COLO668 (cell line): ENCODE results near the gene NOS1AP.

ENCODE experiments used
- DNase-seq: peaks from one replicate; lab custom pipeline; 2025; ENCODE audit not compliant: unreplicated experiment; lab: John Stamatoyannopoulos, UW

The NOS1AP gene

DNA sequence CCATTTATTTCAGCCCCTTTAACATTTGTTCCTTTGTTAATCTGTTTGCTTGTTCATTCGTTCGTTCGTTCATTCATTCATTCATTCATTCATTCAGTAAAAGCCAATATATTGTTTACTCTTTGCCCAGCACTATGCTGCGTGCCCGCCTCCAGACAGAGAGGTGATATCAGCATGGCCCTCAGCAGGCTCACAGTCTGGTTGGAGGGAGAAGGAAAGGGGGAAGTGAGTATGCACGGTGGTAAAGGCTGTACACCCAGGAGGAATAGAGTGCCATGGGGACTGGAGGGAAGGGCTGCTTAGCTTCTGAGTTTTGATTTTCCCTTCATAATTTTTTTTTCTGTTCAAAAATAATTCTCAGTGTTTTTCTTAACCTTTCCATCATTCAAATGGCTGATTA lies 144.7 kb downstream of the NOS1AP start:
- DNase-seq, result no peak

DNA sequence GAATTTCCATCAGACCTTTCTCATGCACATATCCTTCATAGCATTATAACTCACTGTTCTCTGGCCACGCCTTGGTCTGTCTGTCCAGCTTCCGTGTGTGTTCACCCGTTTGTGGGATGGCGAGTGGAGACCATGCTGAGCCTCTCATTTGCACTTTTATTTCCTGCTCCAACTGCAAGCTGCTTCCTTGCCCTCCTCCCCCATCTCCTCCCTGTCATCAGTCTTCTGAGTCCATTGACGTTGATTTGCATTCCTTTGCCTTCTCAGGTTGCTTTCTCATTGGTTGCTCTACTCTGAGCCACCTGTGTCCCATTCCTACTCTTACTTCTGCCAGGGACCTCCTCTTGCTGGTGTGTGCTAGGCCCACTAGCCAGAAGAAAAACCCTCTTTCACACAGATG lies 146.4 kb downstream of the NOS1AP start:
- DNase-seq, result no peak

DNA sequence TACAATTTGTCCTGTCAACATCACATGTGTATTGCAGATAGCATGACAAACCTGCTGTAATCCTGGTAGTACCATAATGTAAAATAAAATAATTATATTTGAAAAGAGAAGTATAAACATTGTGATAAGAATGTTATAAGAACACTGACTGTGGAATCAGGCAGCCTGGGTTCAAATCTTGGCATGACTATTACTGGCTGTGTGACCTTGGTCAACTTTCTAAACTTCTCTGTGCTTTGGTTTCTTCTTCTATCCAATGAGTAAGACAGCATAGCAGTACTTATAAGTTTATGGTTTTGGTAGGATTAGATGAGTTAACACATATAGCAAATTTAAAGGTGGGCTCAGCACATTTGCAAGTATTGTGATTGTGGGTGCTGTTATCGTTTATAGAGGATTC lies 147.1 kb downstream of the NOS1AP start:
- no peak for DNase-seq

DNA sequence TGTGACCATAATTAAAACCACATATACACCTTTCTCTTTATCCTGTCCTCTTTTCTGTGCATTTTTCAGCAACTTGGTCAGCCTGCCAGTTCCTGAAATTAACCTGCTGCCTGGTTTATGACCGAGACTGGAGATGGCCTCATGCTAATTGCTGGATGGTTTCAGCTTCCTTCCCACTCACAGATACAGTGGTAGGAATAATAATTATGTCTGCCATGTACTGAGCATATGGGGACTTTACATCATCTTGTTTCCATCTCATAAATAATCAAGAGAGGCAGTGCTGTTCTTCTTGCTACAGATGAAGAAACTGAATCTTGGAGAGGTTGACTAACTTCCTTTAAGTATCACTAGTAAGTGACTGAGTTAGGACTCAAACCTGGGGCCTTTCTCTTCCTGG lies 148.2 kb downstream of the NOS1AP start:
- no peak for DNase-seq

DNA sequence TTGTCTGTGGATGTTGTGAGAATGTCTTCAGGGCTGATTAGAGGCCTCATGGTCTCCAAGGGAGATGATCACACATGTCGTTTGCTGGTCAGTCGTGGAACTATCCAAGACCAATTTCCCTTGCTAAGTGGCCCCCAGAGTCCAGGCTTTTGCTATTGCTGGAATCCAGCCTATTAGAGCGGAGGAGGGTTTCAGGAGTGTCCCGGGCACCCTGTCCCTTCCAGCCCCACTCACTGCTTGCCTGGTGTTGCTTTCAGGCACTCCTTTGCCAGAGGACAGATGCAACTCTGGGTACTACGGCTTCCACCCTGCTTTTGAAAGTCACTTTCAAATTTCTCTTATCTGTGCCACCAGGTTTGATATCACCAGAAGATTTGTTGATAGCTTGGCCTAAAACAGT lies 149.1 kb downstream of the NOS1AP start:
- DNase-seq, result no peak

DNA sequence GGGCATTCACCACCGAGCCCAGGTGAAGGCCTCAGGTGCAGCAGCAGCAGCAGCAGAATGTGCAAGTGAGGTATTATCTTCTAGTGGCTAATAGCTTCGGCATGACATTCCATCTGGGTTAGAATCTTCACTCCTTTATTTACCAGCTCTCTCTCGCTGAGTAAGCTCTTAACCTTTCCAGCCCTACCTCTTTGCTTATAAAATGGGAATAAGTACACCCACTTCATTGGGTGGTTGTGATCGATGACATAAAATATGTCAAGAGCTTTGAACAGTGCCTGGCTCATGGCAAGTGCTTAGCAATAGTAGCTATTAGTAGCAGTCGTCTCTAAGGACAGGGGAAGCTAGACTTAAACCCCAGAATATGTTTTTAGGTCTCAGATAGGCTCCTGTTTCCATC lies 149.5 kb downstream of the NOS1AP start:
- DNase-seq, result no peak

DNA sequence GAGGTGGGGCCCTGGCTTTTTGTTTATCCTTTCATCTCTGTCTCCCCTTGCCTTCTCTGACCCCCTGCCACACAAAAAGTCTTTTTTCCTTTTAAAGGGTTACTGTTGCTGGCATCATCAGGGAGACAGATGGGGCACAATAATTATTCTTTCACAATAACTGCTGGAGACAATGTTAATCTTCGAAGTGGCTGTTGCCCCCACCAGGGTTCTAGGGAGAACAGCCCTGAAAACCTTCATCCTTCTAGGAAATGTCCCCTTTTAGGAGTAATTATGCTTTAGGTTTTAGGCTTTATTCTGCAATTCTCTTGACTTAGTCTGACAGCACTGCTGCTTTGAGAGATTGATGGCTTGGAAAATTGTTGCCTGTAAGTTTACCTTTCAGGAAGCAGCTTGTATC lies 150.0 kb downstream of the NOS1AP start:
- DNase-seq, result no peak

DNA sequence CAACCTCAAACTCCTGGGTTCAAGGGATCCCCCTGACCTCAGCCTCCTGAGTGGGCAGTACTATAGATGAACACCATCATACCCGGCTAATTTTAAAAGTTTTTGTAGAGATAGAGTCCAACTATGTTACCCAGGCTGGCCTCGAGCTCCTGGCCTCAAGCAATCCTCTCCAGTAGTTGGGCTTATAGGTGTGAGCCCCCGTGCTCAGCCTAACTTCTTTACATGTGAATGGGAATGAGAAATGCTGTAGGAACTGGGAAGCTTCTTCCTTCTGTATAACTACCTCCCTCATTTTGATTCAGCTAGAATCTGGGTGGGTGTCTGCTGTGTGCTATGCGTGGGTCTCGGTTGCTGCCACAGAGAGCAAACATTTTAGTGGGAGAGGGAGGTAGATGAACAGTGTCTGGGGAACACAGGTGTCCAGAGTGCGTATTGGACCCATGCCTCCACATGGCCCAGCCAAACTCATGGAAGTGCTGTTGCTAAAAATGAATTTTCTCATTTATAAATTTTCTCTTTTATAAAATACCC lies 150.6 kb downstream of the NOS1AP start:
- DNase-seq, result no peak

DNA sequence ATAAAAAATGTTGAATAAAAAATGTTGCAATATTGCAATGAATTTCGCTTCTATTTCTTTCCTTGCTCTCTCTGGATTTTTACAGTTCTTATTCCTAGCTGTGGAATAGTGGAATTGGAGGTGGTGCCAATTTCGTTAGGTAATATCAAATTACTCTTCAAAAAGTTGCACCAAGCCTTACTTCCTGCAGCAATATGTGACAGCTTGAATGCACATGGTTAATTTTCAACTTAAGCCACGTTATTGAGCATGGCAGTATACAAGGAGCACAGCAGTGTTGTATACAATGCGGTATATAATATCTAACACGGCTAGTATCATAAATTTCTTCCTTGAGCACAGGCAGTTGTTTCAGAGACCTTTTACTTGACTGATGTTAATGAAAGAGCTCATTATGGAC lies 152.5 kb downstream of the NOS1AP start:
- DNase-seq, result no peak

DNA sequence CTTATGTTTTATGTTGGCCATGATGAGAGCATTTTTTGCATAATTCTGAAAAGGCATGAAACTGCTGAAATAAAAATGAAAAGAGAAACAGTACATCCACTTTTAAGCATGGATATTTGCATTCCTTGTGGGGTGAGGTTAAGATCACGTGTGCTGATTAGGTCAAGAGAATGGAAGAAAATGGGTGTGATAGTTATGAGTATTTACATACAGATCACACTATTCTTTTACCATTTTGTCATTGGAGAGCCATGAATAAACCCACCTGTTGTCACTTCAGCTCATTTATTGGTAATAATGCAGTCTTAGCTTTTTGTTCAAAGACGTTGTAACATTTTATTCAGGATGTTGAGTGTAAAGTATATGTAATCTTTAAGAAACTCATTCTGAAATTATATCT lies 153.2 kb downstream of the NOS1AP start:
- DNase-seq, result no peak

DNA sequence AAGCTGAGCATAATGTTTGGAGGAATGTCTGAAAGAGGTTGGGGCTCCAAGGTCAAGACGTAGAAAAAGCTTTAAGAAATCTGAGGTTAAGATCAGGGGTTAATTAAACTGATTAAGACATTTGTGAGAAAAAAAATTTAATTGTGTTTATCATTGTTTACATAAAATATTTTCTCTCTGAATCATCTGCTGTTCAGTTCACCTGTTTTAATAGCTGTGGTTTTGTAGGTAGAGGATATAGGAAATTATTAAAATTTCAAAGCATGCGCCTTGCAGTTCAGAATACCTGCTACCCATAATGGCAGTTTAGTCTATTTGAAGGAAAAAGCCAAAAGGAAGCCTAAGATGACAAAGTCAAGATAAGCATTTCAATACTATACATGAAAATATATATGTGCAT lies 154.0 kb downstream of the NOS1AP start:
- DNase-seq, result no peak

DNA sequence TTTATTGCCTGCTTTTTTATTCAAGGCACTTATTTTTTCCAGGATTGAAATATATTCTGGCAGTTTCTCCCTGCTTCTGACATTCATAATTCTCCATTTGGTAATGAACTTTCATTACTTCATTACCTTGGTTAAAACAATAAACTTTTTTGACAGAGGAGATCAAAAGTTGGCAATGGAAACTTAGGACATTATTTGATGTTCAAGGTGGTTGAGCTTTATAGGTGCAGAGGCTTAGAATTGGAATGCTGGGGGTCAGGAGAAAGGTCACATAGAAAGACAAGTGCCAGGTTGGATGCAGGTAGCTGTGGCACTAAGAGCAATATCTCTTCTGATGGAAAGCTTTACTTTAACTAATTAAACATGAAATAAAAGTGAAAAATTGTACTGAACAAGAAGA lies 154.8 kb downstream of the NOS1AP start:
- DNase-seq, result no peak

DNA sequence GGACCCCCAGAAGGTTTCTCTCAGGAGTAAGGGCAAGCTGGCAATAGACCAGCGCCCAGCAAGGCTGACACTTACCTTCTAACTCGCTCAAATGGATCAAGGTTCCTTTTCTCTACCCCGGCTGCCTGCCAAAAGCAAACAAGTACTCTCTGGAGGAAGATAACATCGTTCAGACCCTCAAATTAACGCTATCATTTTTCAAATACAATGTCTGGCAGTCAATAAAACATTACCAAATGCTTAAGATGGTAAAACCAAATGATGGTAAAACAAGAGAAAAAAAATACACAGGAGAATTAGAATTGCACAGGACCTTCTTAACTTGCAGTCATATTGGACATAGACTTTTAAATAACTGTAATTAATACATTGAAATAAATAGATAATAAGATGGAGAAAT lies 159.1 kb downstream of the NOS1AP start:
- no peak for DNase-seq

DNA sequence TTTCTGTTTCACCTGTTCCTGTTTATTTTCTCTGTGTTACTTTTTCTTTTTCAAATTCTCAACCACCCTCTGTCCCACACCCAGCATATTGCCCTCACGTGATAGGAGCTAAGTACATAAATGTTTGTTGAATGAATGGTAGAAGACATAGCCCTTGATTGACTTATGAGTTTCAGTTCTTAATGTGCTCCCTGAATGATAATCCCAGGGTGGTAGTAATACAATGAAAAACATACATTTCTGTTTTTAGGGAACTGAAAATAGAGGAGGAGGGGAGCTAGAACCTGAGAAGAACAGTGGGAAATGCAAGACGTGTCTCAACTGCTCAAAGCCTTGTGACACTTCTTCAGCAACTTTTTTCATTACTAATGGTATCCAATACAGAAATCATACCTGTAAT lies 160.1 kb downstream of the NOS1AP start:
- DNase-seq, result no peak

DNA sequence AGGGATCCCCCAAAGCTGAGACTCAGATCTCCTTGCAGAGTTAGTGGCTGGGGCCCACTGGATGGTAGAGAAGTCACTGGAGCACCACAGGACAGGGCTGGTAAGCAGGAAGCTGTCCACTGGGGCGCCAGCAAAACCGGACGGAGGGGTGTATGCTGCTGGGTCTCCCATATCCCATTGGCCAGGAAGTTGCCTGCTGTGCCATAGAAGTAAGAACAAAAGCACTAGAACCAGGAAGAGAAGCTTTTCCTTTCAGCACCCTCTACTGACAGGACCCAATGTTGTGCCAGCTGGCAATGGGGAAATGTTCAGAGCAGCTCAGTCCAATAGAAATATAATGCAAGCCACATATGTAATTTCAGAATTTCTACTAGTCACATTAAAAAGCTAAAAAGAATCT lies 160.6 kb downstream of the NOS1AP start:
- peak; percentile 59 for DNase-seq

DNA sequence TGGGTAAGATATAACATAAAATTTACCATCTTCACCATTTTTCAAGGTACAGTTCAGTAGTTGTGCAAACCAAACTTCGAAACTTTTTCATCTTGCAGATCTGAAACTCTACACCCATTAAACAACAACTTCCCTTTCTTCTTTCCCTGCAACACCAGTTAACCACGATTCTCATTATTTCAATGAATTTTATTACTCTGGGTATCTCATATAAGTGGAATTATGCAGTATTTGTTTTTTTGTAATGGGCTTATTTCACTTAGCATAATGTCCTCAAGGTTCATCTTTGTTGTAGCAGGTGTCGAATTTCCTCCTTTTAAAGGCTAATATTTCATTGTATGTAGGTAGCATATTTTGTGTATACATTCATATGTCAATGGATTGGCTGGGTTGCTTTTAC lies 161.0 kb downstream of the NOS1AP start:
- no peak for DNase-seq

DNA sequence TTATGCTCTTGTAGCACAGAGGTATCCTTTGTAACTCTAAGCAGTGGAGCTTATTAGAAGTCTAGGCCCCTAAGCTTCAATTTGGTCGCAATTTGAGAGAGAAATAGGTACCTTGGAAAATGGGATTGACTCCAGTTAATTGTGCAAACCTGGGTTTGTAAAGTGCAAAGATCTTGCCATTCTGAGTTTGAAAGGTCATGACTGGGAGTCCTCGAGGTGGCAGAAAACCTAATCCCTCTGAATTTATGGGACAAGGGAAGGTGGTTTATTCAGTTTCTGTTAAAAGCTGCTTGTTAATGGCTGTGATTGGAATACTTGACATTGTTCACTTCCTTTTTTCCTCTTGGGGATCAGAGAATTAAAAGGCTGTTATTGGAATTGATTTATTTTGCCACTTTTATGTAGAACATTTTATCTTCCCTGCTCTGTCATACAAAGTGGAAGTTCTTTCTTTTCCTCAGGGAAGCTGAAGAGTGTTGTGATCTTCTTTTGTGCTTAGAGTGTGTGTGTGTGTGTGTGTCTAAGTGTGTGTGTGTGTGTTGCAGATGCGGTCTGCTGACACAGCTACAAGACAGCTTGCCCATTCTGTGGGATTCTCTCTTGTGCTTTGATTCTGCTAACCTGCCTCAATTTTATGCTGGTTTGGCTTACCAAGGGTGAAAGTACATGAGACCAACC lies 162.7 kb downstream of the NOS1AP start:
- no peak for DNase-seq

DNA sequence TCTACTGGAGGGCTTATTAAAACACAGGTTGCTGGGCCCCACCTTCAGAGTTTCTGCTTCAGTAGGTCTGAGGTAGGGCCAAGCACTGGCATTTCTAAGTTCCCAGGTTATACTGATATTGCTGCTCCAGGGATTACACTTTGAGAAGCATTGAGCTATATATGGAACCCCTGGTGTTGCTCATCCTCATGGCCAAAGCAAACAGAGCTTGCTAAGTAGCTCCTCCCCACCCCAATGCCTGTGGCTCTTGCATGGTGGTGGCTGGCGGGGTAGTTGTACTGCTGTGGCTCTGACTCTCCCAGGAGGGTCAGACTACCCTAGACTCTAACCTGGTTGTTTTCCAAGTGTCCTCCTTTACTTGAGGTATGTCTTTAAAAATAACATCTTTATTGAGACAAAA lies 163.6 kb downstream of the NOS1AP start:
- DNase-seq, result no peak

DNA sequence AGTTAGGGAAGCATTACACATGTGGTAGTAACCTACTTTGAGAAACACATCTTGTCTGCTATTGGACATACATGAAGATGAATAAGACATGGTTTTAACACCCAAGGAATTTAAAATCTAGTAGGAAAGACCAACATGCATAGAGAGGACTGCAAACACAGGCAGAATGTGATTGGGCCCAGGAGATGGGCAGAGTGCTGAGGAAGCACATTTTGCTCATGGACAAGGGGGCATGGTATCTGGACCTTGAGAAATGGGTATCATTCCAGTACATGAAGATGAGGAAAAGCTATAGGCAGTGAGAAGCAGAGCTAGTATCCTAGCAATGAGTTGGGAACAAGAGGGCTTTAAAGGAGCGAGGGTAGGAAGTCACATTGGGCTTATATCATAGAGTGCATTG lies 164.4 kb downstream of the NOS1AP start:
- DNase-seq, result no peak

DNA sequence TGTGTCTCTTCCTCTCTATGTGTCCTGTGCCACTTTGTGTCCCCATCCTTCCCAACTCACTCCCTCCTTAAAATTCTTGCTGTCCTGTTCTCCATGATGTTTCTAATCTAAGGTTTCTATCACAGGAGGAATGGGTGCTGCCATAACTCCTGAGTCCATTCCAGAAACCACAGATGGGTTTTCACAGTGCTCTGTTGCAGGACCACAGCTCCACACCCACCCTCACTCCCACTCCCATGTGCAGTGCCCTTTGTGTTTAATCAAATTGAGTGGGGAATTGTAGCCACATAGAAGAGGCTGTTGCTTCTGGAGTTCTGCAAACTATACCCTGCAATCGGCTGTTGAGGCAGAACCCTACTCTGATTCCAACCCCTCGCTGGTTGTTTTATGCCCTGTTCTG lies 165.1 kb downstream of the NOS1AP start:
- DNase-seq, result no peak

DNA sequence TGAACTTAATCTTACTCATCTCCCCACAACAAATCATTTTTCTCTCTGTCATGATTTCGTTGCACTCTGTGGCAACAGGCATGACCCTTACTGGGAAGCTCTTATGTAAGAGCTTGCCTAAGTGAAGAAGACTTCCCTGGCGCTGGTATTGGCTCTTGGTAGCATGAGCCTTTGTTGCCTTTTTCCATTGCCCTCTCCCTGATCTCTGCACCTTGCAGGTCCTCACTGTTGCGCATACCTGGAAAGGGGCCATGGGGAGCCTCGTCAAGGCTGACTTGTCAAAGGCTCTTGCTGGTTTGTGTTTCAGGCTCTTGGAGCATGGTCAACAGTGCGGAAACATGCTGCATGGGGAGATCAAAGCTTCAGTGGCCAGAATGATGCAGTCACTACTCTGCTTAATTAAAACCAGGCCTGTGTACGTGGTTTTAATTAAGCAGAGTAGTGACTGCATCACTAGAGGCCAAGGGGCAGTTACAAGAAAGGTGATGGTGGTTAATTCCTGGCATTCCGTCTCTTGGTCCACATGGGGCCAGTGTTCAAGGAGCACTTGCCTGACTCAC lies 165.8 kb downstream of the NOS1AP start:
- DNase-seq, result no peak

DNA sequence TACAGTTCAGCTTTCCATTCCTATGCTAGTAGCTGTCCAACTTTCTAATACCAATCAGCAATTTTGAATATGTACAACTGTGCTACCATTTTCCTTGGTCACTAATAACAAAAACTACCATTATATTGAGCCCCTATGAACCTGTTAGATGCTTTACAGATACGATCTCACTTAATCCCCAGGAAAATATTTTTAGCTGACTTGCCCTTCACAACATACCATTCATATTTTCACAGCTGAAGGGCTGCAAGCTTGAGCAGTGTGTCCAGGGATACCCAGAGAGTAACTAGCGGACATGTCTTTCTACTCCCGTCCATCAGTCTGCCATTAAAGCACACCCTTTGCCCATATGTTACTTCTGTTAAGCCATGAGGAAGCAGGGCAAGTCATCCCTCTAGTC lies 166.7 kb downstream of the NOS1AP start:
- DNase-seq, result no peak

DNA sequence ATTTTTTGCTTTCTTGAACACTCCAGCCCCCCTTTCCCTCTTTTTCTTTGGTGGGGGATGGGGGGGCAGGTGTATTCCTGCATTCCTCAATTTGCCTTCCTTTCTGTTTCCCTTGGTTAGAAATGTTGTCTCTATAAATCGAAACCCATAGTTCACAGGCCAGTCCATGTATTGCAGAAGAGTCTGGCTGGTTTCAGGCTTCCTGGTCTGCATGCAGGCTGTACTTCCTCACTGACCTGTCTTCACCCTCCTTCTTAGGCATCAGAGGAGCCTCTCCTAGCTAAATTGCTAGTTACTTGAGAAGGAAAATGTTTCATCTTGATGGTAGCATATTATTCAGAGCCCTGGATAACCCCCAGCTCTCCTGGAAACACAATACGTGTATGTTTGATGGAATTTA lies 167.1 kb downstream of the NOS1AP start:
- DNase-seq, result no peak
